Activated B cell treated with CpG ODN at 0.5 μM for 24 hours (primary cell): ENCODE data around the gene MISP. TPM values are rescaled to one million over a fixed set of nuclear protein-coding genes. Genes with fewer than 3 reads are reported as not detected.
"Not testable (repeated sequence)": the region's sequence is repeated elsewhere in the genome, so short reads cannot be mapped to it uniquely, and the experiment has no call there.

ENCODE experiments used
- ATAC-seq: fragments of 200-7000 bp; cut with Tn5 transposase; one replicate; pipeline ENCODE4 v1.10.0; 2021; ENCODE audit warnings: low read depth, mild to moderate bottlenecking, moderate library complexity
- CTCF ChIA-PET: fragments of 350-600 bp; sonication (Branson Sonifier 250); formaldehyde crosslinking; loops from one replicate; lab custom pipeline; 2021; ENCODE audit warnings: antibody characterized with exemption; lab: Charles Lee
- POLR2A ChIA-PET: fragments of 350-600 bp; sonication (Branson Sonifier 250); formaldehyde crosslinking; loops from one replicate; lab custom pipeline; 2021; ENCODE audit warnings: antibody characterized with exemption; lab: Charles Lee
- DNase-seq: peaks from one replicate; pipeline ENCODE4 v3.0.0; 2022
- H3K27ac Mint-ChIP-seq: one replicate; pipeline ENCODE4 v1.8.0; 2020; ENCODE audit warnings: mixed read lengths
- H3K27me3 Mint-ChIP-seq: one replicate; pipeline ENCODE4 v1.8.0; 2021; ENCODE audit warnings: mixed read lengths
- H3K36me3 Mint-ChIP-seq: one replicate; pipeline ENCODE4 v1.8.0; 2021; ENCODE audit warnings: low read depth, mixed read lengths
- H3K4me1 Mint-ChIP-seq: one replicate; pipeline ENCODE4 v1.8.0; 2021; ENCODE audit warnings: mixed read lengths
- H3K4me3 Mint-ChIP-seq: one replicate; pipeline ENCODE4 v1.8.0; 2020; ENCODE audit warnings: mild to moderate bottlenecking, mixed read lengths
- H3K9me3 Mint-ChIP-seq: one replicate; pipeline ENCODE4 v1.8.0; 2020; ENCODE audit warnings: mixed read lengths
- intact Hi-C: fragments of 100-400 bp; cut with micrococcal nuclease; formaldehyde crosslinking; loops from one replicate; pipeline ENCODE4 v1.15.1; 2024
- total RNA-seq: library from RNA; stranded (reverse); gene quantifications from 2 replicates; pipeline ENCODE4 v1.2.3, GENCODE V29; 2022
- TF ChIP-seq, protein P1 (sequence below): fragments of 200-600 bp; IDR thresholded peaks from one replicate; pipeline ENCODE4 v1.8.0; 2022; ENCODE audit warnings: antibody characterized with exemption, mild to moderate bottlenecking

The MISP gene
- total RNA-seq, 1 donor from 2014 or later, result not detected

DNA sequence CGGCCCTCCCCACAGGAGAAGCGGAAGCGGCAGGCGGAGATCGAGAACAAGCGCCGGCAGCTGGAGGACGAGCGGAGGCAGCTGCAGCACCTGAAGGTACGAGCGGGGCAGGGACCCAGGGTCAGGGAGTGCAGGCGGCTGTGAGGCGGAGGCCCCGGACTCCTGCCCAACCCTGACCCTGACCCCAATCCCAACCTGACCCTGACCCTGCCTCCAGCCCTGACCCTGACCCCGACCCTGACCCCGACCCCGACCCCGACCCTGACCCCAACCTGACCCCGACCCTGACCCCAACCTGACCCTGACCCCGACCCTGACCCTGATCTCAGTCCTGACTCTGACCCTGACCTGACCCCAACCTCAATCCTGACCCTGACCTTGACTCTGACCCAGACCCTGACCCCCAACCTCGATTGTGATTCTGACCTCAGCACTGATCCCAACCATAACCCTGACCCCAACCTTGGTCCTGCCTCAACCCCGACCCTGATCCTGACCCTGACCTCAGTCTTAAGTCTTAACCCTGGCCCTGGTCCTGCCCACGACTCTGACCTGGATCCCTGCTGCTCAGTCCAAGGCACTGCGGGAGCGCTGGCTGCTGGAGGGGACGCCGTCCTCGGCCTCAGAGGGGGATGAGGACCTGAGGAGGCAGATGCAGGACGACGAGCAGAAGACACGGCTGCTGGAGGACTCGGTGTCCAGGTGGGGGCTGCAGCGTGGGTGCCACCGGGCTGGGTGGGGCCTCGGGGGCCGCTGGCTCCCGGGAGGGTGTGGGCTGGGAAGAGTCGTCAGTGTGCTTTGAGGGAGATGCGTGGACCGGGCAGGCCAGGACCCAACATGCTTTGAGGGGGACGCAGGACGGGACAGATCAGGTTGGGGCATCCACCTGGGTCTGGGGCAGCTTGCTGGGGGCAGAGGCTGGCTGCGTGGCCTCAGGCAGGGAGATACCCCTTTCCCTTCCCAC lies 23.6 kb upstream of the MISP start:
- ChIA-PET CTCF (interaction anchor here (1.8 kb wide), 1 partner anchor 143 kb away, joined by 6 read pairs; no protein-coding TSS in a partner anchor), POLR2A (no interaction called here)
- DNase-seq (no peak), ATAC-seq (no peak)
- Mint-ChIP-seq H3K27me3 (peaks cover 7% of the 10 kb centered on the region), H3K4me3 (no peak overlapping the region), H3K36me3 (no peaks in the 10 kb centered on the region), H3K27ac (no peak overlapping the region), H3K4me1 (peaks cover 7% of the 10 kb centered on the region), H3K9me3 (no peaks in the 10 kb centered on the region)
- intact Hi-C loops, result no loop called here
- TF ChIP-seq, protein P1, sequence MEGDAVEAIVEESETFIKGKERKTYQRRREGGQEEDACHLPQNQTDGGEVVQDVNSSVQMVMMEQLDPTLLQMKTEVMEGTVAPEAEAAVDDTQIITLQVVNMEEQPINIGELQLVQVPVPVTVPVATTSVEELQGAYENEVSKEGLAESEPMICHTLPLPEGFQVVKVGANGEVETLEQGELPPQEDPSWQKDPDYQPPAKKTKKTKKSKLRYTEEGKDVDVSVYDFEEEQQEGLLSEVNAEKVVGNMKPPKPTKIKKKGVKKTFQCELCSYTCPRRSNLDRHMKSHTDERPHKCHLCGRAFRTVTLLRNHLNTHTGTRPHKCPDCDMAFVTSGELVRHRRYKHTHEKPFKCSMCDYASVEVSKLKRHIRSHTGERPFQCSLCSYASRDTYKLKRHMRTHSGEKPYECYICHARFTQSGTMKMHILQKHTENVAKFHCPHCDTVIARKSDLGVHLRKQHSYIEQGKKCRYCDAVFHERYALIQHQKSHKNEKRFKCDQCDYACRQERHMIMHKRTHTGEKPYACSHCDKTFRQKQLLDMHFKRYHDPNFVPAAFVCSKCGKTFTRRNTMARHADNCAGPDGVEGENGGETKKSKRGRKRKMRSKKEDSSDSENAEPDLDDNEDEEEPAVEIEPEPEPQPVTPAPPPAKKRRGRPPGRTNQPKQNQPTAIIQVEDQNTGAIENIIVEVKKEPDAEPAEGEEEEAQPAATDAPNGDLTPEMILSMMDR, result no peak

DNA sequence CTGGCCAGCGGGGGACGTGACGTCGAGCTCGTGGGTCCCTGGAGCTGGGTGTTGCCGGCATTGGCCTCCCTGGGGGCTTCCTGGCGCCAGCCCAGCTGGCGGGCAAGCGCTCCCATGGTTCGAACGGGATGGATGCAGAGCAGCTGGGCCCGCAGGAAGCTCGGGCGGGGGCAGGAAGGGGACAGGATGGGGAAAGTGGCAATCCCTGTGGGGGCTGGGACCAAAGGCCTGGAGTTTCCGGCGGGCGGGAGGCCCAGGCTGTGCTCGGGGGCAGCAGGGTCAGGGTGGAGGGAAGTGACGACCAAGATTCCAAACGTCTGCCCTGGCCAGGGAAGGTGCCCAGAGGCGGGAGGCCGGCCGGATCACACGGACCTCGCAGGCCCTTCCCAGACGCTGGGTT lies 22.9 kb upstream of the MISP start:
- Mint-ChIP-seq H3K9me3 (no peaks in the 10 kb centered on the region), H3K27me3 (peaks cover 3% of the 10 kb centered on the region), H3K4me3 (no peak overlapping the region), H3K36me3 (no peaks in the 10 kb centered on the region), H3K27ac (no peak overlapping the region), H3K4me1 (peaks cover under 1% of the 10 kb centered on the region)
- ATAC-seq (no peak), DNase-seq (no peak)
- TF ChIP-seq, protein P1, result no peak
- intact Hi-C loops, result no loop called here
- ChIA-PET CTCF (interaction anchor here (1.8 kb wide), 1 partner anchor 144 kb away, joined by 6 read pairs; no protein-coding TSS in a partner anchor), POLR2A (no interaction called here)

- H3K27ac Mint-ChIP-seq, H3K4me3 Mint-ChIP-seq, intact Hi-C loops, POLR2A ChIA-PET, CTCF ChIA-PET, H3K36me3 Mint-ChIP-seq, H3K4me1 Mint-ChIP-seq, ATAC-seq, DNase-seq, H3K9me3 Mint-ChIP-seq, H3K27me3 Mint-ChIP-seq: not testable (repeated sequence)
Observed at GRCh38 chr19:729564-729963, 21.3 kb upstream of the MISP start.

GRCh38 chr19:729965-730668 lies 20.8 kb upstream of the MISP start:
- TF ChIP-seq, protein P1, result no peak
- no peak overlapping the region for H3K4me3 Mint-ChIP-seq
- H3K27me3 Mint-ChIP-seq, result peaks cover 3% of the 10 kb centered on the region
- no peak for ATAC-seq
- peaks cover 4% of the 10 kb centered on the region for H3K4me1 Mint-ChIP-seq
- no peaks in the 10 kb centered on the region for H3K36me3 Mint-ChIP-seq
- ChIA-PET POLR2A (no interaction called here), CTCF (interaction anchor here (0.9 kb wide), 1 partner anchor 146 kb away, joined by 3 read pairs; no protein-coding TSS in a partner anchor)
- H3K9me3 Mint-ChIP-seq, result no peaks in the 10 kb centered on the region
- no peak overlapping the region for H3K27ac Mint-ChIP-seq
- intact Hi-C loops, result loop anchor here (5.0 kb wide), 1 partner anchor 48 kb away; no protein-coding TSS in a partner anchor
- DNase-seq, result no peak

DNA sequence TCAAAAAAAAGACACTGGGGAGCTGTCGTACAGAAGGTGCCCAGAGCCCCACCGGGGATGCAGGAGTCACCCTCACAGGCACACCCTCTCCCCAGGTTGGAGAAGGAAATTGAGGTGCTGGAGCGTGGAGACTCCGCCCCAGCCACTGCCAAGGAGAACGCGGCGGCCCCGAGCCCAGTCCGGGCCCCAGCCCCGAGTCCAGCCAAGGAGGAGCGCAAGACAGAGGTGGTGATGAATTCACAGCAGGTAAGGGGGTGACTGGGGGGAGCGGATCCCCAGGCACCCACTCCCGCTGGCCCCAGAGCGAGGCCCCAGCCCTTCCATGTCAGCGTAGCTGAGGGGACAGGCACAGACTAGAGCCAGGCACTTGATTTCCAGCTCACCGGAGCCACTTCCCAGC lies 19.9 kb upstream of the MISP start:
- DNase-seq (no peak), ATAC-seq (no peak)
- TF ChIP-seq, protein P1, result no peak
- ChIA-PET CTCF (interaction anchor here (0.9 kb wide), 1 partner anchor 147 kb away, joined by 3 read pairs; no protein-coding TSS in a partner anchor), POLR2A (no interaction called here)
- intact Hi-C loops, result loop anchor here (5.0 kb wide), 1 partner anchor 49 kb away; no protein-coding TSS in a partner anchor
- Mint-ChIP-seq H3K9me3 (no peaks in the 10 kb centered on the region), H3K27ac (no peak overlapping the region), H3K4me1 (peaks cover 4% of the 10 kb centered on the region), H3K27me3 (peaks cover 3% of the 10 kb centered on the region), H3K36me3 (no peaks in the 10 kb centered on the region), H3K4me3 (no peak overlapping the region)
